Keratinocyte (primary cell): ENCODE measurements around the gene RSKR.

ENCODE experiments used
- CTCF ChIP-seq, 3 experiments: IDR thresholded peaks in 1 of 3; conservative IDR thresholded peaks in 1 of 3; optimal IDR thresholded peaks in 1 of 3; 2 replicates in 2 of 3; 3 replicates in 1 of 3; pipeline versions ENCODE3 to v1.5.1; 2011; ENCODE audit warnings: low read length in 3 of 3, mild to moderate bottlenecking in 3 of 3, moderate library complexity in 2 of 3, control low read depth in 1 of 3, inconsistent platforms in 1 of 3; ENCODE audit not compliant: insufficient read depth in 2 of 3; ENCODE audit errors: extremely low read depth in 1 of 3
- EZH2 ChIP-seq: IDR thresholded peaks from one replicate; pipeline ENCODE4 v1.6.1; 2012; ENCODE audit warnings: inconsistent platforms, mild to moderate bottlenecking, low read length, moderate library complexity

- TF ChIP-seq CTCF (optimal IDR thresholded peaks at IDR 0.05 in 1 of 3, IDR thresholded peaks at IDR 0.05 in 1 of 3, conservative IDR thresholded peaks at IDR 0.05 in 1 of 3; ENCODE audit: extremely low read depth in 1 of 3, insufficient read depth in 2 of 3, low read length in 3 of 3) (no peak), EZH2 (no peak)
Measured at GRCh38 chr17:28567604-28568003, 46.4 kb downstream of the RSKR start.
